ENCODE data around the gene TMEM151A. TPM values are rescaled to one million over a fixed set of nuclear protein-coding genes. Genes with fewer than 3 reads are reported as not detected.
"Not testable (repeated sequence)": the region's sequence is repeated elsewhere in the genome, so short reads cannot be mapped to it uniquely, and the experiment has no call there.

The TMEM151A gene
- total and polyA plus RNA-seq, 7 experiments from 2014 or later = 0.11 to 0.29 TPM; not detected in 5

GRCh38 chr11:66248903-66249302 is 42.8 kb upstream of the TMEM151A start:
- no peak overlapping the region for H3K27ac ChIP-seq (ENCODE audit: low read depth, low read length)
- H3K36me3 Mint-ChIP-seq = peaks cover 0 to 14% (median 5%) of the 10 kb centered on the region in 5 donors
- peaks cover 0 to 42% (median 4%) of the 10 kb centered on the region in 3 experiments for H3K36me3 ChIP-seq (ENCODE audit: control insufficient read depth in 2 of 3, insufficient read depth in 3 of 3, low read length in 3 of 3)
- no peak overlapping the region for H3K4me3 ChIP-seq (ENCODE audit: low read length)
- H3K27me3 ChIP-seq (ENCODE audit: control insufficient read depth in 2 of 2, insufficient read depth in 2 of 2, low read length in 2 of 2) = no peaks in the 10 kb centered on the region
- peak overlapping the region in 8 of 9 donors; percentile 11 to 77 (median 62) for H3K27ac Mint-ChIP-seq
- POLR2A ChIA-PET = no interaction called here
- H3K4me3 Mint-ChIP-seq = no peak overlapping the region
- no peaks in the 10 kb centered on the region for H3K9me3 ChIP-seq (ENCODE audit: control insufficient read depth in 2 of 3, low read length in 3 of 3)
- H3K9me3 Mint-ChIP-seq = peaks cover 0 to 5% (median 0%) of the 10 kb centered on the region in 11 donors
- intact Hi-C loops (cut with micrococcal nuclease) = no loop called here
- ATAC-seq (no peak), DNase-seq (no peak)
- peaks cover 0 to 17% (median 14%) of the 10 kb centered on the region in 7 donors for H3K4me1 Mint-ChIP-seq
- CTCF ChIA-PET = no interaction called here
- no peaks in the 10 kb centered on the region for H3K27me3 Mint-ChIP-seq
- H3K4me1 ChIP-seq (ENCODE audit: control insufficient read depth in 2 of 2, insufficient read depth in 2 of 2, low read length in 2 of 2) = no peaks in the 10 kb centered on the region

DNA sequence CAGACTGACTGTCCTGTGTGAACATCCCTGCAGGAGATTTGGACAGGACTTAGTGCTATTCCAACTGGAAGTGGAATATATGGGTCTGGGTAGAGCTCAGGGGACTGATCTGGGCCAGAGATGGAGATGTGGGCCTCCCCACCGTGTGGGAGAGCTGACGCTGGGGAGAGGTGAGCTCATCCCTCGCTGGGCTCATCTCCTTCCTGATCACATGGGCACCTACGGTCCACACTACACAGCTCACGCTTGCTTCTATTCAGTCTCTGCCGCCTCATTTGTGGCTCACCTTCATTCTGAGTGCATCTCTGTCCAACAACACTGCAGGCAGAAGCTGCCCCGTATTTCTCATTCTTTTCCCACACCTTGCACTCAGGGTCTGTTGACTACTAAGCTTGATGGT is 39.9 kb upstream of the TMEM151A start:
- Mint-ChIP-seq H3K27ac (peak overlapping the region in 6 of 9 donors; percentile 5 to 84 (median 77)), H3K9me3 (peaks cover 0 to 5% (median 0%) of the 10 kb centered on the region in 11 donors), H3K27me3 (no peaks in the 10 kb centered on the region), H3K4me1 (peaks cover 6 to 30% (median 21%) of the 10 kb centered on the region in 7 donors), H3K4me3 (peak overlapping the region in 1 of 10 donors; percentile 36), H3K36me3 (peaks cover 0 to 7% (median 5%) of the 10 kb centered on the region in 5 donors)
- no peaks in the 10 kb centered on the region for H3K9me3 ChIP-seq (ENCODE audit: control insufficient read depth in 2 of 3, low read length in 3 of 3)
- ChIA-PET POLR2A (interaction anchor here (1.3 to 1.4 kb wide), 2 partner anchors 14 to 37 kb away, joined by 4 to 5 read pairs; partner anchors contain the start of gene YIF1A), CTCF (no interaction called here)
- H3K4me1 ChIP-seq (ENCODE audit: control insufficient read depth in 2 of 2, insufficient read depth in 2 of 2, low read length in 2 of 2) = peaks cover 8 to 10% of the 10 kb centered on the region in 2 donors
- H3K4me3 ChIP-seq (ENCODE audit: low read length) = no peak overlapping the region
- no peak overlapping the region for H3K27ac ChIP-seq (ENCODE audit: low read depth, low read length)
- ATAC-seq (no peak), DNase-seq (no peak)
- intact Hi-C loops (cut with micrococcal nuclease) = no loop called here
- no peaks in the 10 kb centered on the region for H3K27me3 ChIP-seq (ENCODE audit: control insufficient read depth in 2 of 2, insufficient read depth in 2 of 2, low read length in 2 of 2)
- H3K36me3 ChIP-seq (ENCODE audit: control insufficient read depth in 2 of 3, insufficient read depth in 3 of 3, low read length in 3 of 3) = peaks cover 0 to 19% (median 4%) of the 10 kb centered on the region in 3 experiments

GRCh38 chr11:66253081-66253480 is 38.6 kb upstream of the TMEM151A start:
- peaks cover 8 to 34% (median 23%) of the 10 kb centered on the region in 7 donors for H3K4me1 Mint-ChIP-seq
- H3K27me3 Mint-ChIP-seq; H3K36me3 Mint-ChIP-seq; intact Hi-C loops (cut with micrococcal nuclease); ATAC-seq; H3K27ac ChIP-seq (ENCODE audit: low read depth, low read length); H3K4me3 ChIP-seq (ENCODE audit: low read length); H3K9me3 ChIP-seq (ENCODE audit: control insufficient read depth in 2 of 3, low read length in 3 of 3); DNase-seq; H3K9me3 Mint-ChIP-seq; H3K27me3 ChIP-seq (ENCODE audit: control insufficient read depth in 2 of 2, insufficient read depth in 2 of 2, low read length in 2 of 2): not testable (repeated sequence)
- peaks cover 0 to 17% (median 4%) of the 10 kb centered on the region in 3 experiments for H3K36me3 ChIP-seq (ENCODE audit: control insufficient read depth in 2 of 3, insufficient read depth in 3 of 3, low read length in 3 of 3)
- ChIA-PET CTCF (interaction anchor here (0.7 kb wide), 1 partner anchor 33 kb away, joined by 5 read pairs; no protein-coding TSS in a partner anchor), POLR2A (interaction anchor here (0.6 to 1.3 kb wide), 4 partner anchors 10 to 196 kb away, joined by 3 to 4 read pairs (median 4); partner anchors contain the start of gene YIF1A)
- peak overlapping the region in 1 of 10 donors; percentile 38 for H3K4me3 Mint-ChIP-seq
- peak overlapping the region; percentile 5 to 90 (median 79) for H3K27ac Mint-ChIP-seq
- peaks cover 8 to 11% of the 10 kb centered on the region in 2 donors for H3K4me1 ChIP-seq (ENCODE audit: control insufficient read depth in 2 of 2, insufficient read depth in 2 of 2, low read length in 2 of 2)

- CTCF ChIA-PET = interaction anchor here (1.2 to 2.3 kb wide), 7 partner anchors 9 to 190 kb away, joined by 3 to 9 read pairs (median 6); partner anchors contain the start of genes RAB1B and YIF1A
- peaks cover 0 to 22% (median 13%) of the 10 kb centered on the region in 5 donors for H3K36me3 Mint-ChIP-seq
- POLR2A ChIA-PET = interaction anchor here (0.7 to 1.4 kb wide), 2 partner anchors 24 to 114 kb away, joined by 3 read pairs; no protein-coding TSS in a partner anchor
- H3K27ac ChIP-seq (ENCODE audit: low read depth, low read length) = peak overlapping the region; percentile 98
- peaks cover 0 to 44% (median 0%) of the 10 kb centered on the region in 3 experiments for H3K36me3 ChIP-seq (ENCODE audit: control insufficient read depth in 2 of 3, insufficient read depth in 3 of 3, low read length in 3 of 3)
- ATAC-seq = no peak
- DNase-seq = no peak
- H3K27me3 Mint-ChIP-seq = no peaks in the 10 kb centered on the region
- H3K9me3 Mint-ChIP-seq = peaks cover 0 to 8% (median 0%) of the 10 kb centered on the region in 11 donors
- no peaks in the 10 kb centered on the region for H3K9me3 ChIP-seq (ENCODE audit: control insufficient read depth in 2 of 3, low read length in 3 of 3)
- H3K4me1 Mint-ChIP-seq = peaks cover 21 to 33% (median 30%) of the 10 kb centered on the region in 7 donors
- no peaks in the 10 kb centered on the region for H3K27me3 ChIP-seq (ENCODE audit: control insufficient read depth in 2 of 2, insufficient read depth in 2 of 2, low read length in 2 of 2)
- peak overlapping the region; percentile 80 for H3K4me3 ChIP-seq (ENCODE audit: low read length)
- intact Hi-C loops (cut with micrococcal nuclease) = loop anchor here (1.0 to 2.0 kb wide), 2 partner anchors 36 to 400 kb away; partner anchors contain the start of gene CFL1 (in 1 of the 2)
- H3K4me1 ChIP-seq (ENCODE audit: control insufficient read depth in 2 of 2, insufficient read depth in 2 of 2, low read length in 2 of 2) = peaks cover 18 to 20% of the 10 kb centered on the region in 2 donors
- peak overlapping the region; percentile 34 to 98 (median 81) for H3K27ac Mint-ChIP-seq
- H3K4me3 Mint-ChIP-seq = peak overlapping the region; percentile 65 to 97 (median 94)
Measured at GRCh38 chr11:66258473-66258893, 33.2 kb upstream of the TMEM151A start.

DNA sequence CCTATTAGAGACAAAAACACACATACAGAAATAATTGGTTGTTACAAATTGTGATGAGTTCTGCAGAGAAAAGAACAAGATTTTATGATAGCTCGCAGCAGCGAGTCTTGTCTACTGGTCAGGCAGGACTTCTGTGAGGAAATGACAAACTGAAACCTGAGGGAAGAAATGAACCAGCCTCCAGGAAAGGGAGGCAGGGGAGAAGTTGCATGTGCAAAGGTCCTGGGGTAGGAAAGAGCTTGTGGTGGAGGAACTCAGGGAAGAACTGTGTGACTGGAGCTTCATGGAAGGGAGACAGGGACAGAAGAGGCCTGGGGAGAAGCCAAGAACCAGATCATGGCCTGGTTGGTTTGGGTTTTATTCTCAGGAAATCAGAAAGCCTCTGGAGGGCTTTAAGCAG is 32.5 kb upstream of the TMEM151A start:
- Mint-ChIP-seq H3K9me3 (peaks cover 0 to 6% (median 0%) of the 10 kb centered on the region in 11 donors), H3K4me1 (peaks cover 21 to 33% (median 29%) of the 10 kb centered on the region in 7 donors), H3K4me3 (peak overlapping the region in 9 of 10 donors; percentile 14 to 97 (median 94)), H3K27ac (peak overlapping the region in 7 of 9 donors; percentile 21 to 88 (median 69)), H3K27me3 (no peaks in the 10 kb centered on the region), H3K36me3 (peaks cover 0 to 22% (median 13%) of the 10 kb centered on the region in 5 donors)
- Histone ChIP-seq H3K27ac (ENCODE audit: low read depth, low read length) (peak overlapping the region; percentile 98), H3K4me3 (ENCODE audit: low read length) (no peak overlapping the region), H3K36me3 (ENCODE audit: control insufficient read depth in 2 of 3, insufficient read depth in 3 of 3, low read length in 3 of 3) (peaks cover 0 to 50% (median 0%) of the 10 kb centered on the region in 3 experiments), H3K4me1 (ENCODE audit: control insufficient read depth in 2 of 2, insufficient read depth in 2 of 2, low read length in 2 of 2) (peaks cover 18 to 20% of the 10 kb centered on the region in 2 donors), H3K27me3 (ENCODE audit: control insufficient read depth in 2 of 2, insufficient read depth in 2 of 2, low read length in 2 of 2) (no peaks in the 10 kb centered on the region), H3K9me3 (ENCODE audit: control insufficient read depth in 2 of 3, low read length in 3 of 3) (no peaks in the 10 kb centered on the region)
- ATAC-seq (no peak), DNase-seq (no peak)
- ChIA-PET CTCF (interaction anchor here (0.6 to 2.3 kb wide), 9 partner anchors 9 to 191 kb away, joined by 3 to 9 read pairs (median 5); partner anchors contain the start of genes RAB1B and YIF1A), POLR2A (interaction anchor here (0.6 to 1.4 kb wide), 2 partner anchors 113 to 1155 kb away, joined by 3 read pairs; no protein-coding TSS in a partner anchor)
- intact Hi-C loops (cut with micrococcal nuclease) = loop anchor here in 1 of 2 donors (2.0 kb wide), 1 partner anchor 400 kb away; the partner anchor contains the start of gene CFL1

GRCh38 chr11:66259956-66260355 is 31.7 kb upstream of the TMEM151A start:
- Mint-ChIP-seq H3K36me3 (peaks cover 0 to 25% (median 13%) of the 10 kb centered on the region in 5 donors), H3K27me3 (no peaks in the 10 kb centered on the region), H3K27ac (peak overlapping the region in 4 of 9 donors; percentile 55 to 82 (median 70)), H3K4me1 (peaks cover 21 to 33% (median 29%) of the 10 kb centered on the region in 7 donors), H3K4me3 (peak overlapping the region in 6 of 10 donors; percentile 19 to 97 (median 45)), H3K9me3 (peaks cover 0 to 6% (median 0%) of the 10 kb centered on the region in 11 donors)
- ChIA-PET CTCF (interaction anchor here (0.6 to 2.3 kb wide), 4 partner anchors 8 to 216 kb away, joined by 3 to 9 read pairs (median 5); partner anchors contain the start of gene RAB1B), POLR2A (interaction anchor here (1.1 to 1.4 kb wide), 2 partner anchors 19 to 112 kb away, joined by 3 to 4 read pairs; no protein-coding TSS in a partner anchor)
- intact Hi-C loops (cut with micrococcal nuclease) = loop anchor here in 1 of 2 donors (2.0 to 10.0 kb wide), 2 partner anchors 401 to 995 kb away; partner anchors contain the start of genes CFL1 and POLA2
- H3K9me3 ChIP-seq (ENCODE audit: control insufficient read depth in 2 of 3, low read length in 3 of 3) = no peaks in the 10 kb centered on the region
- ATAC-seq = no peak
- no peak for DNase-seq
- peaks cover 18 to 20% of the 10 kb centered on the region in 2 donors for H3K4me1 ChIP-seq (ENCODE audit: control insufficient read depth in 2 of 2, insufficient read depth in 2 of 2, low read length in 2 of 2)
- H3K27ac ChIP-seq (ENCODE audit: low read depth, low read length) = no peak overlapping the region
- H3K36me3 ChIP-seq (ENCODE audit: control insufficient read depth in 2 of 3, insufficient read depth in 3 of 3, low read length in 3 of 3) = peaks cover 0 to 58% (median 0%) of the 10 kb centered on the region in 3 experiments
- H3K27me3 ChIP-seq (ENCODE audit: control insufficient read depth in 2 of 2, insufficient read depth in 2 of 2, low read length in 2 of 2) = no peaks in the 10 kb centered on the region
- H3K4me3 ChIP-seq (ENCODE audit: low read length) = no peak overlapping the region
